Right forelimb (tissue), 1 donor: ENCODE data around the gene ZBTB7C.

Experiments used
- DNase-seq: peaks from one replicate; pipeline ENCODE4 v3.0.0-alpha.2; 2018

The ZBTB7C gene

DNA sequence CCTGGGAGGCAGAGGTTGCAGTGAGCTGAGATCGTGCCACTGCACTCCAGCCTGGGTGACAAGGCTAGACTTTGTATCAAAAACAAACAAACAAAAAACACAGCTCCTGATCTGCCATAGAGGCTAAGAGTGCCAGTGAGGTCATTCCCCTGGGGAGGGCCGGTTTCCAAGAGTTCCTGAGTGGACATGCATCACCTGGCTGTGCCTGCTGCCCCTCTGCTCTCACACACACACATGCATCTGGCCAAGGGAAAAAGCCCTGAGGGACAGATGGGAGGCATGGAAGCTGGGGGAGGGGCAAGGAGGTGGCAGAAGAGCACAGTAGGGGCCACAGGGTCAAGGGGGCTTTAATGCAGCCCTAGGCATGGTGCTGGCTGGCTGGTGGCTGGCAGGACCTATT, 60.4 kb downstream of the ZBTB7C start:
- no peak for DNase-seq

GRCh38 chr18:48347756-48348326, 61.3 kb downstream of the ZBTB7C start:
- DNase-seq: no peak

DNA sequence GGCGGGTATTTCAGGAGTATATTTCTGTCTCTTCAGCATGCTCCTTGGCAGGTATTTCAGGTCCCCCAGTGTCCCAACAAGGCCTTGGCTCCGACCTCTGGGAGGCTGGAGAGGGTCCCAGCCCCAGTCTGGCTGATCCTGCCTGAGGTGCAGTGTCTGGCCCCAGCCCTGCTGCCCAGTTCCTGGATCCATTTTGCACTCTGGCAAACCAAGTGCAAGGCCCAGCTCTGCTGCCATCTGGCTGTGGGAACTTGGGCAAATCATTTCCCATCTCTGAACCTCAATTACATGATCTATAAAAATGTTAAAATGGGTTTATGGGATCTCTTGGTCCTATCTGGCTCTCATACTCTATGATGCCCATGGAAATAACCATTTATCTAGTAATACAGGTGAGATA, 63.6 kb downstream of the ZBTB7C start:
- no peak for DNase-seq

DNA sequence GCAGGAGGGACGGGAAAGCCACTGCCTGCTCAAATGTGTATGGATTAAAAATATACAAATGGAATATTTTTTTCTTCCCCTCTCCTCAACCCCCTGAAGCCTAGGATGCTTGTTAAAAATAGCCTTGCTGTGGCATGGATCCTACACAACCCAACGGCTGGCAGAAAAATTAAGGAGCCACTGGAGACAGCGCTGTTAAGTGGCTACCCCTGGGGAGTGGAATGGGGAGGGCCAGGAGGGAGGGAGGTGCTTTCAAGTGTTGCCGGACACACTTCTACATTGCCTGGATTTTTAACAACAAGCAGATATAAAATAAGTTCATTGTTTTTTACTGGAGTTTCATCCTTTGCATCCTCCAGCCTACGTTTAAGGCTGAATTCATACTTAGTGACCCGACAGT, 66.6 kb downstream of the ZBTB7C start:
- DNase-seq: no peak

- no peak for DNase-seq
Observed at GRCh38 chr18:48342125-48342524, 67.1 kb downstream of the ZBTB7C start.

DNA sequence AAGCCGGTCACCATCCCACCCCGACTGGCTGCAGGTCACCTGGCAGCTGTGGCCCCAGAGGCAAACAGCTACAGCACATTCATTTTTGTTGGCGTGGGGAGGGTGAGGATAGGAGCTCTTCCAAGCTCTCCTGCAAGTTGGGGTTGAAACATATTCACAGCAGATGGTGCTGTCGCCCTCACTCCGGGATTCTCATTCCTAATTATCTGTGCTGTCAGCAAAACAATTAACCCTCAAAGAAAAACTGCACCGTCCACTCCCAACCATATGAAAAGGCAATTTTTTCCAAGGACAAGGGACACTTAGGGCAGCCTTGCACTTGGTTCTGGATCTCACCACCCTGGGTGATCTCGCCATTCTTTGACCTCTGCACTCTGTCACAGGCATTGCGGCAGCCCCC, 68.6 kb downstream of the ZBTB7C start:
- no peak for DNase-seq

DNA sequence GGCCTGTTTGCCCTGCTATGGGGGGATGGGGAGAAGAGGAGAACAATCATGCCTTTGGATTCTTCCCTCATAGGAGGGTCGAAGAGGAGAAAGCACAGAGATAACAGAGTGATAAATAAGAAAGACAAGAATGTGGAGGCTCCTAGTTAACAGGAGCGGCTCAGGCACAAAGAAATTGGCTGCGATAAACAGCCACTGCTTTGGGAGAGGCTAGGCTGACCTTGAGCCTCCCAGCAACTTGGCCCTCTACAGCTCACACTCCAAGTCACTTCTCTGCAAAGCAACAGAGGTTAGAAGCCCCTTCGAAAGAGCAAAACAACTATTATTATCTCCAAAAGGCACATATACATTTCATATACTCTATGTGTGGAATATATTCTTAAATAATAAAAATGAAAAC, 69.5 kb downstream of the ZBTB7C start:
- no peak for DNase-seq

GRCh38 chr18:48338915-48339314, 70.3 kb downstream of the ZBTB7C start:
- DNase-seq: no peak

DNA sequence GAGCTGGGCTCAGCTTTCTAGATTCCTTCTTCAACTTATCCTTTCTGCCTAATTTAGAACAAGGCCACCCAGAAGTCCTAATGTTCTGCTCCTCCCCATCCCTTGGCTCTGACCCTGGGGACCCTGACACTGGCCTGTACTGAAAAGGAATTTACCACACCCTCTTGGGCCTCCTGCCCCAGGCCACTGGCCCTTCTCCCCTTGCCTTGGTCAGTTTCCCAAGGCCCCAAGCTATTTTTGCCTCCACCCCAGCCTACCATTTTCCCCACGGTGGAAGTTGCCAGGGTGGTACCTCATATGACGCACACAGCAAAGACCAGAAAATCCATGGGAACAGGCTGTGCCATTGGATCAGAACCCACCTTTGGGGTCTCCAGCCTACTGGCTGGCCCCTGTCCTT, 72.1 kb downstream of the ZBTB7C start:
- DNase-seq: no peak

- DNase-seq: no peak
Observed at GRCh38 chr18:48336332-48336731, 72.9 kb downstream of the ZBTB7C start.

DNA sequence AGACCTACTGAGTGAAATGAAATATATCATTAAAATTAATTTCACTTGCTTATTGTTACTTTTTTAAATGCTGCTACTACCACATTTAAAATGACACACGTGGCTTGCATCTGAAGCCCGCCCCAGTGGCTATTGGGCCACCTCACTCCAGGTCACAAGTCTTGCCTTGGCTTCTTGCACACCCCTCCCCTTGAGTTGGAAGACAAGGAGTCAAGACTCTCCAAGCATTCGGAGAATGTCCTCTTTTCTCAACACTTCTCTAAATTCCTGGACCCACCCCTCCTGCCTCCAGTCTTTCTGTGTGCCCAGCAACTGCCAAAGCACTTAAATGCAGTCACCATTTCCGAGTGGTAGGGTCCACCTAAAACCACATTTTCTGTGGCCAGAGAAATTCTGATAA, 73.4 kb downstream of the ZBTB7C start:
- DNase-seq: no peak

DNA sequence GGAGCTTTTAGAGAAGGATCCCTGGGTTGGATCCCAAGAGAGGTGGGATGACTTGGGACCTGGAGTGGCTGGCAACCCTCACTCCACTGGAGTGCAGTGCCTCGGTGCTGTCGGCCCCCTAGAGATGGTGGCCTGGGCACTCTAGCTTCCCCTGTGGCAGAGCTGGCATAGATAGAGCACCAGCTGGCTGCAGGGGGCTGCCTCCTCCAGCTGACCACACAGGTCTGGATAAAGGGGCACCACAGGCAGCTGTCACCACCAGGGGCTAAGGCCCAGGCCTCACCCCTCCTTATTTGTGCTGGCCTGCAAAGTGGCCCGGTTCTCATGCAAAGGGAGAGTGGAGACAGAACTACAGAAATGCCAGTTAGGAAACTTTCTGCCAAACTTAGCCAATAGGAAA, 74.3 kb downstream of the ZBTB7C start:
- no peak for DNase-seq

DNA sequence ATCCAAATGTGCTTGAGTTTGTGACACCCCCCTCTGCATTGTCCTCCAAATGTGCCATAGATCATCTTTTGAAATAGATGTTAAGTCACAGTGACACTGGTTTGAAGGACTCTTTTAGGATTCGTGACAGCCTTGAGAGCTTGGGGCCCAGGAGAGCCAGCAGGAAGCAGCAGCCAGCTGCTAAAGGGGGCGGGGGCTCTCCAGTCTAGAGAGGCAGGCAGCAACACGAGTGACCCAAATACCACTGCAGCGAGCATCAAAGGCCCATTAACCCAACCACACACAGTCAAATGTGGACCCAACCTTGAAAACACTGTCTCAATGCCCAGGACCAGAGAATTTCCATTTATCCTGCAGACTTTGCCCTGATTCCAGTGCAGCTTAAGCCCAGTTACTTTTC, 75.6 kb downstream of the ZBTB7C start:
- DNase-seq: no peak

DNA sequence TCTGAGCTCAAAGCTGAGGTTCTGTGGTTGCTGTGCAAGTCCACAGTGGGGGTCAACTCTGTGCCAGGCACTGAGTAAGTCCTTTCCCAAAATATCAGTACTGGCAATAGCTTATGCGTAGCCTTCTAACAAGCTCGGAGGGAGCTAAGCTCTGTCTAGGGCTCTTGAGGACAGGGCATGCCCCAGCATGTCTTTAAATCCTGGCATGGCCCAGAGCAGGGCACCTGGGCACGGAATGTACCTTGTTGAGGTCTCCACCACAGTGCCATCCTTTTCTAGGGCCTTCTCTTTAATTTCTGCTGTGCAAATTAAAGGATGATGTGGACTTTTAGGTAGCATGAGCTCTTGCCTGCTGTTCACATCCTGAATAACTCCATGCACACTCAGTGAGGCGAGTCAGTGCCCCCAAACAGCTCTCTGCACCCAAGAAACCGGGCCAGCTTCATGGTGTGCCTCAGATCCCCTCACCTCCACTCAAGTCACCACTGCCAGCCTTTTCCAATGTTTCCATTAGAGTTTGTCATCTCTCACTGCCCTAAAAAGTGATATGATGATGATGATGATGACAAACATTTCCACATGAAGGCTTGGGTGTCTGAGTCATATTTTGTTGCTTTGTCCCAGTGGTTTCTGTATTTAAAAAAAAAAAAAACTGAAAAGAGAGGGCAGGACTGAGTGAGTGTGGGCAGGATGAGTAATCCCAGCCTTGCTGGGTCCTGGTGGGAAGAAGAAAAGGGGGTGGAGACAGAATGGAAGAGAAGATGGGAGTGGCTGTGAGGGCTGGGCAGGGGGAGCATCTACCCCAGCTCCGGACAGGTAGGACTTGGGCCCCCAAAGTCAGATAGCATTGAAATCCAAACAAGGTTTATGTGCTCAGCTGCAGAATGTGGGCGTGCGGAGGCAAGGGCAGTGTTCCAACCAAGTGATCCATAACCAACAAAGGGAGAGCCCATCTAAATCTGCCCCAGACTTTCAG, 78.9 kb downstream of the ZBTB7C start:
- DNase-seq: no peak

GRCh38 chr18:48328473-48329210, 80.5 kb downstream of the ZBTB7C start:
- no peak for DNase-seq

GRCh38 chr18:48326901-48327675, 82.1 kb downstream of the ZBTB7C start:
- DNase-seq: no peak

DNA sequence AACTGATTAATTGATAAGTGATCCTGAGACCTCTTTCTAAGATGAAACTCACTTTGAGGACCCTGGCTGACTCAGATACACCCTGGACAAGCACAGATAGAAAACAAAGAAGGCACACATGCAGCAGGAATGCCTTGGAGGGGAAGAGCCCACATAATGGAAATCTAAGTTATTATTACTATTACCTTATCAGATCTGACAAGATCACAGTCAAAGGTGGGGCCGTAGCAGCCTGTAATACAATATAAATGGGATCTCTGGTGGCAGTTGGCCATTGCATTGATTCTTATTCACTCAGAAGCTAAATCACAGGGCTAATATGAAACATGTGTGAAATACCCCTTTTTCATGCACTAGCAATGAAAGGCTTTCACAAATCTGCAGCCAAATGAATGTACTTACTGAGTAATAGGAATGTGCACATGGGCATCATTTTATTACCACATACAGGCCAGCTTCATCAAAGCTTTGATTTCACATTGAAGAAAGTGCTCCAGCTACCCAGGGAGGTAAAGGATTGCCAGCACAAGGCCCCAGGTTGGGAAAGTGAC, 84.0 kb downstream of the ZBTB7C start:
- no peak for DNase-seq

GRCh38 chr18:48324651-48325050, 84.5 kb downstream of the ZBTB7C start:
- DNase-seq: no peak

- DNase-seq: no peak
Observed at GRCh38 chr18:48323151-48323550, 86.0 kb downstream of the ZBTB7C start.

DNA sequence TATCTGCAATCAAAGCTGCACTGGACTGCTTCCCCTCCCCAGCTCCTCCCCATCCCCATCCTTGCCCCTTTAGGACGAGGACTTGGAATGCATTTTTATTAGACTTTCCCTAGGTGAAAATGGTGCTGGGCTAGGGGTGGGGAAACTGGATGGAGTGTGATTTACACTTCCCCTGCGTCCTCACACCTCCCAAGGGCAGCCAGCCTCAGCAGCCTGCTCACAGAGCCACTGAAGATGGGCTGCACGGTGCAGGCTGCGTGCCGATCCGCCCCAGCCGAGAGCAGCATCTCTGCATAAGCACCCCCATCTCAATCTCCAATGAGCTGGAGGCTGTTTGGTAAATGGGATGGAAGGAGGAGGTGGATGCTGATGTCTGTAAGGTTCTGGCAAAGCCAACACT, 87.6 kb downstream of the ZBTB7C start:
- no peak for DNase-seq

DNA sequence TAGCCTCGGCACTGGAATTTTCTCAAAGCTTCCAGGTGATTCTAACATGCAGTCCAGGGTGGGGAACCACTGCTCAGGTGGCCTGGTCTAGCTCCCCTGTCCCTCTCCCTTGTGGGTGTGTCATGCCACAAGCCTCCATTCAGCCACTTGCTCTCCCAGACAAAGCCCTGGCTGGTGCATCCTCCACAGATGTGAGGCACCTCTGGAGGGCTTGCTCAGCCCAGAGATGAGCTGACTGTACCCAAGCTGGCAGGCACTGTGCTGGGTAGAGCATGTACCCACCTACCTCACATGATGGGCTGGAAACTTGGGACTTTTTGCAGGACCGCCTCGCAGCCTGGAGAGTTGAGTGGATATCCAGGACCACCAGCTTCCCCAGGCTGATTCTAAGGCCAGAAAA, 88.1 kb downstream of the ZBTB7C start:
- no peak for DNase-seq

- no peak for DNase-seq
Observed at GRCh38 chr18:48320639-48320945, 88.6 kb downstream of the ZBTB7C start.
